HL-60 (cell line): Measurements from ENCODE around the gene PTPRN2.

Experiments
- DNase-seq, 2 experiments: peaks; one replicate each; pipeline ENCODE4 v3.0.0-alpha.2; 2010 to 2020; ENCODE audit warnings: low read depth in 1 of 2, low spot score in 1 of 2
- H3K27ac ChIP-seq: fragments of 250-450 bp; sonication (Bioruptor Pico); replicated peaks from 2 replicates; pipeline ENCODE4 v1.5.1; 2020; ENCODE audit warnings: mild to moderate bottlenecking, moderate library complexity
- H3K27me3 ChIP-seq: fragments of 250-450 bp; sonication (Bioruptor Pico); 2 replicates; pipeline ENCODE4 v1.5.1; 2021; ENCODE audit warnings: mild to moderate bottlenecking, moderate library complexity; ENCODE audit not compliant: insufficient read depth, poor library complexity, severe bottlenecking
- H3K4me3 ChIP-seq: replicated peaks from 2 replicates; pipeline ENCODE4 v1.5.1; 2011; ENCODE audit warnings: mild to moderate bottlenecking, control low read depth, low read length; ENCODE audit not compliant: insufficient read depth
- GABPA ChIP-seq: IDR thresholded peaks from 2 replicates; pipeline ENCODE4 v1.6.1; 2012; ENCODE audit warnings: low read depth
- POLR2AphosphoS5 ChIP-seq: IDR thresholded peaks from 2 replicates; pipeline ENCODE4 v1.6.1; 2012; ENCODE audit warnings: low read depth
- SPI1 ChIP-seq: IDR thresholded peaks from 2 replicates; pipeline ENCODE4 v1.6.1; 2012; ENCODE audit warnings: low read depth, mild to moderate bottlenecking, borderline replicate concordance
- TF ChIP-seq, protein P1 (sequence below): IDR thresholded peaks from one replicate; pipeline ENCODE4 v1.5.1; 2011; ENCODE audit warnings: low read length, control low read depth, inconsistent platforms; ENCODE audit not compliant: insufficient read depth
- TF ChIP-seq, protein P2 (sequence below): IDR thresholded peaks from 2 replicates; pipeline ENCODE4 v1.6.1; 2012; ENCODE audit warnings: low read depth; ENCODE audit not compliant: insufficient replicate concordance

Gene PTPRN2

DNA sequence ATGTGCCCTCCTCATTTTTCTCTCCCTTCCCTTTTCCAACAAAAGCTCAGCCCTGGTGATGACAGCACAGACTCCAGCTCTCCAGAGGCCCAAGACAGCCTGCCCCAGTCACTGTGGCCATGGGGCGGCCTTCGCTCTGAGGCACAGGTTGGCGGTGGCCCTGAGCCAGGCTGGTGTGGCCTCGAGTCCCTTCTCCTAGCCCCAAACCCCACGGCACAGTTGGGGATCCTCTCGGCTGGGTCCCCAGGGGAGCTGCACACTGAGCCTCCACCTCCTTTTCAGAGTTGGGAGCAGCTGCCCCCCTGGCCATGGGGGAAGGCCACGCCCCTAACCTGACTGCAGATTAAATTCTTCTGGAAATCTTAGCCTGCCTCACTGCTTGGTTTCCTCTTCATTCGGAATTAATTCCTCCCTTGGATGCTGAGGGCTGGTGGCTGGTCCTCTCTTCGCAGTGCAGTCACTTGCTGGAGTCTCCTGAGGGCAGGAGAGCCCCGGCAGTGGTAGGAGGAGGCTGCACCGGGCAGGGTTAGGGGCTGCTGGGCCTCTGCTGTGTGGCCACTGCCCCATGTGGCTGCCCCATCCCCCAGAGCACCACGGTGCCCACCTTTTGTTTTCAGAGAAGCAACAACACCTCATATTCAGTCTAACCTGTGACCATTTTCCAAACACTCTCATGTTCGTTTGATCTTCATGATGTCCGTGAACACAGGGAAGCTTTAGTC, 824.2 kb downstream of the PTPRN2 start:
- no peak overlapping the region for H3K4me3 ChIP-seq
- TF ChIP-seq POLR2AphosphoS5 (no peak), SPI1 (no peak), GABPA (no peak)
- TF ChIP-seq, protein P1, sequence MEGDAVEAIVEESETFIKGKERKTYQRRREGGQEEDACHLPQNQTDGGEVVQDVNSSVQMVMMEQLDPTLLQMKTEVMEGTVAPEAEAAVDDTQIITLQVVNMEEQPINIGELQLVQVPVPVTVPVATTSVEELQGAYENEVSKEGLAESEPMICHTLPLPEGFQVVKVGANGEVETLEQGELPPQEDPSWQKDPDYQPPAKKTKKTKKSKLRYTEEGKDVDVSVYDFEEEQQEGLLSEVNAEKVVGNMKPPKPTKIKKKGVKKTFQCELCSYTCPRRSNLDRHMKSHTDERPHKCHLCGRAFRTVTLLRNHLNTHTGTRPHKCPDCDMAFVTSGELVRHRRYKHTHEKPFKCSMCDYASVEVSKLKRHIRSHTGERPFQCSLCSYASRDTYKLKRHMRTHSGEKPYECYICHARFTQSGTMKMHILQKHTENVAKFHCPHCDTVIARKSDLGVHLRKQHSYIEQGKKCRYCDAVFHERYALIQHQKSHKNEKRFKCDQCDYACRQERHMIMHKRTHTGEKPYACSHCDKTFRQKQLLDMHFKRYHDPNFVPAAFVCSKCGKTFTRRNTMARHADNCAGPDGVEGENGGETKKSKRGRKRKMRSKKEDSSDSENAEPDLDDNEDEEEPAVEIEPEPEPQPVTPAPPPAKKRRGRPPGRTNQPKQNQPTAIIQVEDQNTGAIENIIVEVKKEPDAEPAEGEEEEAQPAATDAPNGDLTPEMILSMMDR = no peak
- TF ChIP-seq, protein P2, sequence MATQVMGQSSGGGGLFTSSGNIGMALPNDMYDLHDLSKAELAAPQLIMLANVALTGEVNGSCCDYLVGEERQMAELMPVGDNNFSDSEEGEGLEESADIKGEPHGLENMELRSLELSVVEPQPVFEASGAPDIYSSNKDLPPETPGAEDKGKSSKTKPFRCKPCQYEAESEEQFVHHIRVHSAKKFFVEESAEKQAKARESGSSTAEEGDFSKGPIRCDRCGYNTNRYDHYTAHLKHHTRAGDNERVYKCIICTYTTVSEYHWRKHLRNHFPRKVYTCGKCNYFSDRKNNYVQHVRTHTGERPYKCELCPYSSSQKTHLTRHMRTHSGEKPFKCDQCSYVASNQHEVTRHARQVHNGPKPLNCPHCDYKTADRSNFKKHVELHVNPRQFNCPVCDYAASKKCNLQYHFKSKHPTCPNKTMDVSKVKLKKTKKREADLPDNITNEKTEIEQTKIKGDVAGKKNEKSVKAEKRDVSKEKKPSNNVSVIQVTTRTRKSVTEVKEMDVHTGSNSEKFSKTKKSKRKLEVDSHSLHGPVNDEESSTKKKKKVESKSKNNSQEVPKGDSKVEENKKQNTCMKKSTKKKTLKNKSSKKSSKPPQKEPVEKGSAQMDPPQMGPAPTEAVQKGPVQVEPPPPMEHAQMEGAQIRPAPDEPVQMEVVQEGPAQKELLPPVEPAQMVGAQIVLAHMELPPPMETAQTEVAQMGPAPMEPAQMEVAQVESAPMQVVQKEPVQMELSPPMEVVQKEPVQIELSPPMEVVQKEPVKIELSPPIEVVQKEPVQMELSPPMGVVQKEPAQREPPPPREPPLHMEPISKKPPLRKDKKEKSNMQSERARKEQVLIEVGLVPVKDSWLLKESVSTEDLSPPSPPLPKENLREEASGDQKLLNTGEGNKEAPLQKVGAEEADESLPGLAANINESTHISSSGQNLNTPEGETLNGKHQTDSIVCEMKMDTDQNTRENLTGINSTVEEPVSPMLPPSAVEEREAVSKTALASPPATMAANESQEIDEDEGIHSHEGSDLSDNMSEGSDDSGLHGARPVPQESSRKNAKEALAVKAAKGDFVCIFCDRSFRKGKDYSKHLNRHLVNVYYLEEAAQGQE = no peak
- no peak overlapping the region for H3K27ac ChIP-seq
- DNase-seq = no peak
- no peaks in the 10 kb centered on the region for H3K27me3 ChIP-seq

DNA sequence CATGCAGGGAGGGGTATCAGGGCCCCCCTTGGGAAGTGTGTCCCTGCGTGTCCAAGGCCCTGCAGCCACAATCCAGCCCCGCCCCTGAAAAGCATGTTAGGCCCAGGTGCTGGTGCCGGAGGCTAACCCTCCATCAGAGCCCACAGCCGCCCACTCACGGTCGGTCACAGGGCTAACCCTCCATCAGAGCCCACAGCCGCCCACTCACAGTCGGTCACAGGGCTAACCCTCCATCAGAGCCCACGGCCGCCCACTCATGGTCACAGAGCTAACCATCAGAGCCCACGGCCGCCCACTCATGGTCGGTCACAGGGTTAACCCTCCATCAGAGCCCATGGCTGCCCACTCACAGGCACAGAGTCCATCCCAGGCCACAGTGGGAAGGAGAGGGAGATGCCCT, 824.8 kb downstream of the PTPRN2 start:
- Histone ChIP-seq H3K27ac (no peak overlapping the region), H3K4me3 (no peak overlapping the region), H3K27me3 (no peaks in the 10 kb centered on the region)
- no peak for DNase-seq
- TF ChIP-seq, protein P1 = no peak
- TF ChIP-seq, protein P2 = no peak
- no peak for TF ChIP-seq GABPA
- no peak for TF ChIP-seq POLR2AphosphoS5
- TF ChIP-seq SPI1 = no peak

DNA sequence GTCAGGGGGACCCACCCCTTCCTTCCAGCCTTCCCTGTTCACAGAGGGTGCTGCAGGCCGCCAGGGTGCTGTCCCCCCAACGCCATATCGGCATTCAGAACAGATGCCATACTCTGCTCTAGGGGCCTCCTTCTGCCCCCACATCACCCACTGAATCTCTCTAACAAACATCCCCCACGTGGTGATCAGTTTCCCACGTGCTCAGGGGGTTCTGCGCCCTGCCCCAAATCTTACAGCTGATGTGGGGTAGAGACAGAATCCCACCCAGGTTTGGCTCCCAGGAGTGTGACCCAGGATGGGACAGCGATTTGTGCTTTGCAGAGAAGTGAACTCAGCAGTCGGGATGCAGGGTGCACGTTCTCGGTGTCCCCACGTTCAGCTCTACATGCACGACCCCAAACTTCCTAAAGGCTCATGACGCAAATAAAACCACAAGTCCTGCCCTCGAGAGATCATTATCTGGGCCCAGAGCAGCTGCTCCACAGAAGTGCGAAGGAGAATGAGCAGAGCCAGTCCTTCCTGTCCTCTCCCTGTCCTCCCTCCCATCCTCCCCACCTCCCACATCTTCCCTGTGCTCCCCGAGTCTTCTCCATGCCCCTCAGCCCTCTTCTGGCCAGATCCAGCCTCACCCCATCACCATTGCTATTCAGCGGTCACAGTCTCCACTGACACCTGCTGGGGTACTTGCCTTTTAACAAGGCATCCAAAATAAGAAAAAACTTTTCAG, 827.5 kb downstream of the PTPRN2 start:
- no peak for DNase-seq
- no peak for TF ChIP-seq SPI1
- TF ChIP-seq, protein P1 = no peak
- TF ChIP-seq, protein P2 = no peak
- no peak for TF ChIP-seq GABPA
- TF ChIP-seq POLR2AphosphoS5 = no peak
- no peaks in the 10 kb centered on the region for H3K27me3 ChIP-seq
- no peak overlapping the region for H3K4me3 ChIP-seq
- no peak overlapping the region for H3K27ac ChIP-seq
